SJCRH30 (cell line): ENCODE data around the gene MRC1. TPM values are rescaled to one million over a fixed set of nuclear protein-coding genes. Genes with fewer than 3 reads are reported as not detected.
A peak's percentile ranks its signal among the peaks of the same experiment; 100 is the strongest.

Experiments used
- DNase-seq, 2 experiments: peaks; one replicate each; pipeline ENCODE4 v3.0.0-alpha.2; 2015 to 2020
- H3K27ac ChIP-seq: fragments of 250-450 bp; sonication (Bioruptor Pico); 2 replicates; pipeline ENCODE4 v1.5.1; 2020; ENCODE audit warnings: mild to moderate bottlenecking, moderate library complexity
- H3K27me3 ChIP-seq: fragments of 250-450 bp; sonication (Bioruptor Pico); 2 replicates; pipeline ENCODE4 v1.5.1; 2020; ENCODE audit warnings: mild to moderate bottlenecking, moderate library complexity
- H3K36me3 ChIP-seq: fragments of 250-450 bp; sonication (Bioruptor Pico); 2 replicates; pipeline ENCODE4 v1.5.1; 2020; ENCODE audit warnings: mild to moderate bottlenecking, moderate library complexity
- H3K4me1 ChIP-seq: fragments of 250-450 bp; sonication (Bioruptor Pico); 2 replicates; pipeline ENCODE4 v1.5.1; 2020; ENCODE audit warnings: mild to moderate bottlenecking, moderate library complexity
- H3K4me3 ChIP-seq: fragments of 250-450 bp; sonication (Bioruptor Pico); 2 replicates; pipeline ENCODE4 v1.5.1; 2020; ENCODE audit warnings: mild to moderate bottlenecking, moderate library complexity
- H3K9me3 ChIP-seq: fragments of 250-450 bp; sonication (Bioruptor Pico); replicated peaks from 2 replicates; pipeline ENCODE4 v1.5.1; 2020; ENCODE audit warnings: mild to moderate bottlenecking, moderate library complexity
- total RNA-seq: library from RNA; depleted of rRNA; stranded (reverse); fragments of >200 nt; shearing (Covaris generic); gene quantifications from 2 replicates; pipeline ENCODE4 v1.2.3, GENCODE V29; 2014

Gene MRC1
- total RNA-seq, 1 experiment from 2014 or later, result not detected

GRCh38 chr10:17814973-17815372, 5.8 kb downstream of the MRC1 start:
- H3K4me3 ChIP-seq, result no peak overlapping the region
- no peak overlapping the region for H3K27ac ChIP-seq
- no peaks in the 10 kb centered on the region for H3K36me3 ChIP-seq
- no peak for DNase-seq
- H3K9me3 ChIP-seq, result no peaks in the 10 kb centered on the region
- H3K4me1 ChIP-seq, result no peaks in the 10 kb centered on the region
- no peaks in the 10 kb centered on the region for H3K27me3 ChIP-seq

GRCh38 chr10:17816199-17816598, 7.1 kb downstream of the MRC1 start:
- Histone ChIP-seq H3K9me3 (no peaks in the 10 kb centered on the region), H3K27ac (no peak overlapping the region), H3K27me3 (no peaks in the 10 kb centered on the region), H3K4me1 (no peaks in the 10 kb centered on the region), H3K36me3 (no peaks in the 10 kb centered on the region), H3K4me3 (no peak overlapping the region)
- DNase-seq, result no peak

GRCh38 chr10:17817316-17817715, 8.2 kb downstream of the MRC1 start:
- H3K9me3 ChIP-seq, result no peaks in the 10 kb centered on the region
- H3K27me3 ChIP-seq, result no peaks in the 10 kb centered on the region
- DNase-seq, result no peak
- no peaks in the 10 kb centered on the region for H3K4me1 ChIP-seq
- H3K27ac ChIP-seq, result no peak overlapping the region
- H3K4me3 ChIP-seq, result no peak overlapping the region
- H3K36me3 ChIP-seq, result no peaks in the 10 kb centered on the region

- Histone ChIP-seq H3K27ac (no peak overlapping the region), H3K9me3 (no peaks in the 10 kb centered on the region), H3K36me3 (no peaks in the 10 kb centered on the region), H3K27me3 (no peaks in the 10 kb centered on the region), H3K4me1 (no peaks in the 10 kb centered on the region), H3K4me3 (no peak overlapping the region)
- DNase-seq, result no peak
Measured at GRCh38 chr10:17817790-17818189, 8.6 kb downstream of the MRC1 start.

GRCh38 chr10:17819836-17820235, 10.7 kb downstream of the MRC1 start:
- H3K36me3 ChIP-seq, result no peaks in the 10 kb centered on the region
- DNase-seq, result no peak

GRCh38 chr10:17820943-17821342, 11.8 kb downstream of the MRC1 start:
- Histone ChIP-seq H3K27ac (no peak overlapping the region), H3K27me3 (no peaks in the 10 kb centered on the region), H3K36me3 (no peaks in the 10 kb centered on the region), H3K4me3 (no peak overlapping the region), H3K4me1 (no peaks in the 10 kb centered on the region), H3K9me3 (no peaks in the 10 kb centered on the region)
- DNase-seq, result no peak

More at GRCh38 chr10:17819836-17820235, 10.7 kb downstream of the MRC1 start:
- Histone ChIP-seq H3K4me1 (no peaks in the 10 kb centered on the region), H3K9me3 (no peaks in the 10 kb centered on the region), H3K27me3 (no peaks in the 10 kb centered on the region), H3K4me3 (no peak overlapping the region), H3K27ac (no peak overlapping the region)

GRCh38 chr10:17821893-17822292, 12.7 kb downstream of the MRC1 start:
- no peak for DNase-seq
- no peaks in the 10 kb centered on the region for H3K9me3 ChIP-seq

GRCh38 chr10:17831341-17831740, 22.2 kb downstream of the MRC1 start:
- Histone ChIP-seq H3K4me1 (no peaks in the 10 kb centered on the region), H3K27me3 (0 out of 2 replicates have a peak, but pooled peaks cover 5% of the 10 kb centered on the region), H3K36me3 (no peaks in the 10 kb centered on the region), H3K27ac (no peak overlapping the region), H3K4me3 (no peak overlapping the region), H3K9me3 (no peaks in the 10 kb centered on the region)
- no peak for DNase-seq

More at GRCh38 chr10:17821893-17822292, 12.7 kb downstream of the MRC1 start:
- no peaks in the 10 kb centered on the region for H3K4me1 ChIP-seq
- no peaks in the 10 kb centered on the region for H3K27me3 ChIP-seq
- H3K36me3 ChIP-seq, result no peaks in the 10 kb centered on the region
- no peak overlapping the region for H3K4me3 ChIP-seq
- no peak overlapping the region for H3K27ac ChIP-seq

GRCh38 chr10:17831896-17832295, 22.7 kb downstream of the MRC1 start:
- H3K9me3 ChIP-seq, result no peaks in the 10 kb centered on the region
- 0 out of 2 replicates have a peak, but pooled peaks cover 5% of the 10 kb centered on the region for H3K27me3 ChIP-seq
- H3K4me1 ChIP-seq, result no peaks in the 10 kb centered on the region
- DNase-seq, result no peak
- H3K36me3 ChIP-seq, result no peaks in the 10 kb centered on the region
- no peak overlapping the region for H3K27ac ChIP-seq
- no peak overlapping the region for H3K4me3 ChIP-seq

- H3K4me1 ChIP-seq, result no peaks in the 10 kb centered on the region
- no peaks in the 10 kb centered on the region for H3K9me3 ChIP-seq
- no peak overlapping the region for H3K4me3 ChIP-seq
- no peak for DNase-seq
- no peaks in the 10 kb centered on the region for H3K36me3 ChIP-seq
- H3K27ac ChIP-seq, result no peak overlapping the region
- 0 out of 2 replicates have a peak, but pooled peaks cover 5% of the 10 kb centered on the region for H3K27me3 ChIP-seq
Measured at GRCh38 chr10:17833656-17834055, 24.5 kb downstream of the MRC1 start.

- H3K9me3 ChIP-seq, result no peaks in the 10 kb centered on the region
- no peak overlapping the region for H3K4me3 ChIP-seq
- H3K27me3 ChIP-seq, result 0 out of 2 replicates have a peak, but pooled peaks cover 5% of the 10 kb centered on the region
- H3K36me3 ChIP-seq, result no peaks in the 10 kb centered on the region
- DNase-seq, result no peak
- H3K4me1 ChIP-seq, result no peaks in the 10 kb centered on the region
- no peak overlapping the region for H3K27ac ChIP-seq
Measured at GRCh38 chr10:17835688-17836087, 26.5 kb downstream of the MRC1 start.

- H3K27me3 ChIP-seq, result 0 out of 2 replicates have a peak, but pooled peaks cover 5% of the 10 kb centered on the region
- H3K9me3 ChIP-seq, result no peaks in the 10 kb centered on the region
- no peaks in the 10 kb centered on the region for H3K4me1 ChIP-seq
- no peak overlapping the region for H3K27ac ChIP-seq
- peak in 1 of 2 experiments; percentile 13 for DNase-seq
- no peaks in the 10 kb centered on the region for H3K36me3 ChIP-seq
- no peak overlapping the region for H3K4me3 ChIP-seq
Measured at GRCh38 chr10:17836942-17837341, 27.8 kb downstream of the MRC1 start.

- Histone ChIP-seq H3K9me3 (no peaks in the 10 kb centered on the region), H3K27me3 (0 out of 2 replicates have a peak, but pooled peaks cover 5% of the 10 kb centered on the region), H3K4me1 (no peaks in the 10 kb centered on the region), H3K27ac (no peak overlapping the region), H3K4me3 (no peak overlapping the region), H3K36me3 (no peaks in the 10 kb centered on the region)
- no peak for DNase-seq
Measured at GRCh38 chr10:17838080-17838648, 29.0 kb downstream of the MRC1 start.

GRCh38 chr10:17841050-17841449, 31.9 kb downstream of the MRC1 start:
- Histone ChIP-seq H3K4me1 (no peaks in the 10 kb centered on the region), H3K27ac (no peak overlapping the region), H3K36me3 (no peaks in the 10 kb centered on the region), H3K27me3 (no peaks in the 10 kb centered on the region), H3K9me3 (no peaks in the 10 kb centered on the region), H3K4me3 (no peak overlapping the region)
- no peak for DNase-seq

- no peaks in the 10 kb centered on the region for H3K4me1 ChIP-seq
- no peak for DNase-seq
- H3K4me3 ChIP-seq, result no peak overlapping the region
- no peak overlapping the region for H3K27ac ChIP-seq
- peaks cover 10% of the 10 kb centered on the region; the same call in 1 of the 2 replicates for H3K27me3 ChIP-seq
- no peaks in the 10 kb centered on the region for H3K9me3 ChIP-seq
- no peaks in the 10 kb centered on the region for H3K36me3 ChIP-seq
Measured at GRCh38 chr10:17842641-17843040, 33.5 kb downstream of the MRC1 start.
